WI38 (cell line): ENCODE data around the gene C8A.

Source experiments
- H3K4me3 ChIP-seq: 2 replicates; pipeline ENCODE4 v1.5.1; 2011; ENCODE audit warnings: low read depth, mild to moderate bottlenecking, control low read depth, low read length
- TF ChIP-seq, protein P1 (sequence below): IDR thresholded peaks from 2 replicates; pipeline ENCODE4 v1.5.1; 2012; ENCODE audit warnings: low read depth, mild to moderate bottlenecking, control low read depth, low read length

Gene C8A

DNA sequence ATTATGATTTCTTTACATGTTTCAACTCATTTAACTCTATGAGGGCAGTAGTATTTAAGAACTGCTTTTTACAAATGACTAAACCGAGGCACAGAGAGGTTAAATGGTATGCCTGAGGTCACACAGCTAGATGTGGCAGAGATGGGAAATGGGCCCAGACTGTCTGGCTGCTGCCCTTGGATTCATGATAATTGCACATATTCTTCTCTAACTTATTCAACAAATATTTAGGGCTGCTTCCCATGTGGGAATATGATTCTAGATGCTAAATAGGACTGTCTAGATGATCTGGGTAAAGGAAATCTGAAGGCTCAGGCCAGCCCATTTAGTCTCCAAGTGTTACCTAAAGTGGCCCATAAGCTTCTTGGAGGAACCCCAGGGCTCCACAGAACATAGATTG is 26.2 kb downstream of the C8A start:
- H3K4me3 ChIP-seq = no peak overlapping the region
- TF ChIP-seq, protein P1, sequence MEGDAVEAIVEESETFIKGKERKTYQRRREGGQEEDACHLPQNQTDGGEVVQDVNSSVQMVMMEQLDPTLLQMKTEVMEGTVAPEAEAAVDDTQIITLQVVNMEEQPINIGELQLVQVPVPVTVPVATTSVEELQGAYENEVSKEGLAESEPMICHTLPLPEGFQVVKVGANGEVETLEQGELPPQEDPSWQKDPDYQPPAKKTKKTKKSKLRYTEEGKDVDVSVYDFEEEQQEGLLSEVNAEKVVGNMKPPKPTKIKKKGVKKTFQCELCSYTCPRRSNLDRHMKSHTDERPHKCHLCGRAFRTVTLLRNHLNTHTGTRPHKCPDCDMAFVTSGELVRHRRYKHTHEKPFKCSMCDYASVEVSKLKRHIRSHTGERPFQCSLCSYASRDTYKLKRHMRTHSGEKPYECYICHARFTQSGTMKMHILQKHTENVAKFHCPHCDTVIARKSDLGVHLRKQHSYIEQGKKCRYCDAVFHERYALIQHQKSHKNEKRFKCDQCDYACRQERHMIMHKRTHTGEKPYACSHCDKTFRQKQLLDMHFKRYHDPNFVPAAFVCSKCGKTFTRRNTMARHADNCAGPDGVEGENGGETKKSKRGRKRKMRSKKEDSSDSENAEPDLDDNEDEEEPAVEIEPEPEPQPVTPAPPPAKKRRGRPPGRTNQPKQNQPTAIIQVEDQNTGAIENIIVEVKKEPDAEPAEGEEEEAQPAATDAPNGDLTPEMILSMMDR = no peak

DNA sequence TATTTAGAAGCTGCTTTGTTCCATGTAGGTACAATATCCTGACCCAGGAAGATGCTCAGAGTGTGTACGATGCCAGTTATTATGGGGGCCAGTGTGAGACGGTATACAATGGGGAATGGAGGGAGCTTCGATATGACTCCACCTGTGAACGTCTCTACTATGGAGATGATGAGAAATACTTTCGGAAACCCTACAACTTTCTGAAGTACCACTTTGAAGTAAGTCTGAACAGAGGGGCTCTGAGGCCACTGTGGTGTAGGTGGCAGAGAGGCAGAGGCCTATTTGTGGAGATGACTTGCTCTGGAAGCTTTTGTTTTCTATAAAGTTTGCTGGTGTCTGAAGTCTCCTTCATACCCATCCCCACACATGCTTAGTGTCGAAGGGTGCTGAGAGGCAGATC is 26.8 kb downstream of the C8A start:
- TF ChIP-seq, protein P1 = no peak
- H3K4me3 ChIP-seq = no peak overlapping the region

DNA sequence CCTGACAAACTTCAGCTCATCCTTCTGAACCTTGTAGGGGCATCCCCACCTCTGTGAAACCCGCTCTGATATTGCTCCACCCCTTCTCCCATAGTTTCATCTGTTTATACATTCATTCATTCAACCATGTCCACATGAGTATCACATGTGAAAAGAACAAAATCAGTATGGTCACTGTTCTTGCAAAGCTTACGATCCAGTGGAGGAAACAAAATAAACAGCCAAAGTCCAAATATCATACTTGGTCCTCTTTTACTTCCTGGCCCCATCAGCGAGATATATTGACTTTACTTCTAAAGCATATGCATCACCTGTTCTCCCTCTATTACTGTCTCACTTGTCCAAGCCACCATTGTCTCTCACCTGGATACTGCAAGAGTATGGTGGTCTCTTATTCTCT is 35.6 kb downstream of the C8A start:
- no peak overlapping the region for H3K4me3 ChIP-seq
- TF ChIP-seq, protein P1 = no peak

DNA sequence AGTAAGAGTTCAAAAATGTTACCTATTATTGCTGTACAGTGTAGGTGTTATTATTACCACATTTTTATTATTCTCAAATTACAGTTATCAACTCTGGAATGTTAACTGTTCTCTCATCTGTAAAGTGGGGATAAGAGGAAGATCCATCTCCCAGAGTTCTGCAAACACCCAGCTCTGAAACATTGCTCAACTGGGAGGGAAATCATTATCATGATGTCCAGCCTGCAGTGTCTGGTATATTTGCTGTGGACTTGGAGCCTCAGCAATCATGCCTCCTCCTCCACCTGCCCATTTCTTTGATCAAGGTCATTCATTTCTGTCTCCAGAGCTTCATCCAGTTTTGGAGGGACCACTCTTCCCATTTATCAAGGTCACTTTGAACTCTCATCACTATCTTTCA is 39.4 kb downstream of the C8A start:
- H3K4me3 ChIP-seq = no peak overlapping the region
- TF ChIP-seq, protein P1 = no peak

DNA sequence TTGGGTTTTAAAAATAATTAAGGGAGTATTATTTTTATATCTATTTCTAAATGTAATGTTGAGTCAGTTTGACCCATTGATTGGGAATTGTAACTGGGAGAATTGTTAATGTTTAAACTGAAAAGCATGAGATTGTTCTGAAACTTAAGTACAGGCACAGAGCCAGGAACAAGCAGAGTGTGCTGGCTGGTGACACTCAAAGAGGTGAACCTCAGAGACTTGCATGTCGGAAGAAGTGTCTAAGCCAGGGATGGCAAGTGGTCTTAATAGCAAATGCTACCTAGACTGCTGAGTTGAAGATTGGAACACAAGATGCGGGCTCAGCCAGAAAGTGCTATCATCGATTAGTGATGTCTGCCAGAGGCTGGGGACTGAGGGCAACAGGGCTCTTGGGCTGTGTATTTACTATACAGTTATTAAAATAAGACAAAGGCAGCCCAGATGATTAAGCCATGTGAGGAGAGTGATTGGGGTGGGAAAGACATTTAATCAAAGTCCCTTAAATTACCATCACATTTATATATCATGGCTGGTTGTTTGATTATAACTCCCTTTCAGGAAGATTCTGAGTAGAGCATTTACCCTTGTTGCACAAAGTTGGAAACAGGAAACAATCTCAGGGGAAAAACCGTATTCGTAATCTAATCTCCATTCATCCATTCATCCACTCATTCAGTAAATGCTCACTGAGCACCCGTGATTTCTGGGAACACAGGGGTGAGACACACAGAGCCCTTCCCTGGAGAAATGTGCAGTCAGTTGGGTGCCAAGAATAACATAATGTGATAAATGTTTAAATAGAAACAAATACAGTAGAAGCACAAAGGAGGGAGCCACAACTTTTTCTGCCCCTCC is 42.8 kb downstream of the C8A start:
- TF ChIP-seq, protein P1 = no peak
- H3K4me3 ChIP-seq = no peak overlapping the region

DNA sequence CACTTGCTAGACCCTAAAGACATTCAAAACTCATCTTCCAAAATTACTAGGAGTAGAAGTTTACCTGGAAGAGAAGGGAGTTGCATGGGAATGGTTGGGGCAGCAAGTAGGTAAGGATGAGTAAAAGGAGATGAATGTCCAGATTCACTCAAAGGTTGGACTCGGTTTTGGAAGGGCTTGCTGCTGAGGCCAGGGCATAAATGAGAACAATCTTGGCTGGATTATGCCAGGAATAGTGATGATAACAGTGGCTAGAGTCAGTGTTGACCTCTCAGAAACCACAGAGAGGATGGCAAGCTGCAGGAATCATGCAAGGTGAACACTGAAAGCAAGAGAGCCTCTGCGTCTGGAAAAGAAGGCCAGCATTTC is 43.4 kb downstream of the C8A start:
- no peak overlapping the region for H3K4me3 ChIP-seq
- TF ChIP-seq, protein P1 = no peak

DNA sequence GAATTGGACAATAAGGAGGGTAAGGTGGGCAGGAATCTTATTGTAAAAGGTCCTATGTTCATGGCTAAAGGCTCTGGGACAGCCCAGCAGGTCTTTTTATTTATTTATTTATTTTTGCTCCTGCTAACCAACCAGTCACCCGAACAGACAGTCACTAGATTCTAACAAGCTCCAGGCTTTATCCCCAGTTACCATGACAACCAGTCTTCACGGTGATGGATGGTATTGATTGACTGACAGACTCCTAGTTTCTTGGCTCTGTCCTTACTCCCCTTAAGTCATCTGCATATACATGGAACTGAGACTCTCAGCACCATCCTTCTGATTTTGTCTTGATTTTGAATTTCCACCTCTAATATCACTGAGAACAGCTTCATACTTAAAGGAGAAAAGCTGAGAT is 44.3 kb downstream of the C8A start:
- TF ChIP-seq, protein P1 = no peak
- no peak overlapping the region for H3K4me3 ChIP-seq
